A673 (cell line): ENCODE data around the gene CEP192.

Experiments used
- CTCF ChIP-seq: fragments of 300-800, 200-600 bp; sonication (generic); conservative IDR thresholded peaks from 2 replicates; pipeline ENCODE4 v1.5.1; 2017; ENCODE audit warnings: low read depth, mild to moderate bottlenecking, antibody characterized with exemption, low read length, moderate library complexity, mixed read lengths
- EZH2 ChIP-seq: fragments of 200-600 bp; sonication (generic); IDR thresholded peaks from 2 replicates; pipeline ENCODE4 v1.6.1; 2017; ENCODE audit warnings: borderline replicate concordance, low read depth, mild to moderate bottlenecking, mixed read lengths, antibody characterized with exemption, low read length; ENCODE audit not compliant: poor library complexity, severe bottlenecking

GRCh38 chr18:13112982-13113381 lies 121.8 kb downstream of the CEP192 start:
- TF ChIP-seq CTCF: peak; percentile 14; the same call in 1 of the 2 replicates
- no peak for TF ChIP-seq EZH2
